Left lung (tissue), 10 donors: ENCODE data around the gene PDZD4. TPM values are rescaled to one million over a fixed set of nuclear protein-coding genes. Genes with fewer than 3 reads are reported as not detected.

Experiments used
- ATAC-seq: fragments of 200-7000 bp; cut with Tn5 transposase; one replicate; pipeline ENCODE4 v1.9.1; 2020; ENCODE audit warnings: moderate library complexity
- DNase-seq, 4 donors: peaks; one replicate each; pipeline ENCODE4 v3.0.0-alpha.2; 2013 to 2020
- H3K27ac ChIP-seq, 2 donors: fragments of 200-600 bp; sonication (generic) in 1 of 2; one replicate each; pipeline versions ENCODE4 v1.5.0 to v1.8.0; 2020 to 2021
- H3K27me3 ChIP-seq, 2 donors: fragments of 200-600 bp; sonication (generic) in 1 of 2; one replicate each; pipeline versions ENCODE4 v1.5.0 to v1.8.0; 2020 to 2021
- H3K36me3 ChIP-seq, 2 donors: fragments of 200-600 bp; sonication (generic) in 1 of 2; one replicate each; pipeline versions ENCODE4 v1.5.0 to v1.8.0; 2020 to 2021
- H3K4me1 ChIP-seq, 2 donors: fragments of 200-600 bp; one replicate each; pipeline ENCODE4 v1.8.0; 2021
- H3K4me3 ChIP-seq, 2 donors: fragments of 200-600 bp; sonication (generic) in 1 of 2; one replicate each; pipeline versions ENCODE4 v1.5.0 to v1.8.0; 2020 to 2021; ENCODE audit warnings: mild to moderate bottlenecking in 1 of 2
- H3K9me3 ChIP-seq, 2 donors: fragments of 200-600 bp; sonication (generic) in 1 of 2; one replicate each; pipeline versions ENCODE4 v1.5.0 to v1.8.0; 2020 to 2021
- intact Hi-C, 2 donors: fragments of 100-400 bp; cut with DNase I; formaldehyde crosslinking; loops; one replicate each; pipeline versions ENCODE4 v1.11.2 to v1.14.2; 2022
- polyA plus RNA-seq, 6 donors: library from polyadenylated mRNA; unstranded; fragments of 120-200 nt; gene quantifications; one replicate each; pipeline ENCODE4 v1.2.1, GENCODE V29; 2013; ENCODE audit not compliant: insufficient read length in 6 of 6
- total RNA-seq, 2 donors: library from RNA; stranded (reverse); fragmentation: NEBNext Ultra II Directional; extraction: Animal tissue kit (Norgen Biotek cat#: 25700); gene quantifications; one replicate each; pipeline ENCODE4 v1.2.1, GENCODE V29; 2021
- TF ChIP-seq, protein P1 (sequence below), 2 donors: fragments of 200-600 bp; sonication (generic) in 1 of 2; IDR thresholded peaks; one replicate each; pipeline versions ENCODE4 v1.5.0 to v1.8.0; 2021; ENCODE audit warnings: antibody characterized with exemption in 2 of 2
- donor health status: DM: no; HTN: yes; CAD: no.
- donor health status: DM: no; HTN: no; CAD: no.

PDZD4 gene
- total and polyA plus RNA-seq, 8 donors = 2.3 to 13.7 (median 10.3) TPM

DNA sequence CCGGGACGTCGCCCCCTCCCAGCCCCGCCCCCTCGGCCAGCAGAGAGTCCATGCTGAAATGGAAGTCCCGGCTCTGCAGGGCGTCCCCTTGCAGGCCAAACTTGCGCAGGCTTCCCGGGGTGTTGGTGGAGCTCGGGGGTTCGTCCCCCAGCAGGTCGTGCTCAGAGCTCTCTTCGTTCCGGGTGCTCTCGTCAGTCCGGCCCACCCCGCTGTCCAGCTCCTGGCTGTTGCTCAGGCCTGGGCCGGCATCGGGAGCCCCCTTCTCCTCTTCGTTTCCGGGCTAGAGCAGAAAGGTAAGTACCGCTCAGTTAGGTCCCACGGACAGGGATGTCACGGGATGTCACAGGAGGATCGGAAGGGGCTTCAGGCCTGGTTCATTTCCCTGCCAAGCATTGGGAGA lies 25.7 kb downstream of the PDZD4 start:
- H3K4me1 ChIP-seq = no peaks in the 10 kb centered on the region
- DNase-seq (no peak), ATAC-seq (no peak)
- intact Hi-C loops = no loop called here
- no peak overlapping the region for H3K27ac ChIP-seq
- no peaks in the 10 kb centered on the region for H3K9me3 ChIP-seq
- no peaks in the 10 kb centered on the region for H3K36me3 ChIP-seq
- TF ChIP-seq, protein P1, sequence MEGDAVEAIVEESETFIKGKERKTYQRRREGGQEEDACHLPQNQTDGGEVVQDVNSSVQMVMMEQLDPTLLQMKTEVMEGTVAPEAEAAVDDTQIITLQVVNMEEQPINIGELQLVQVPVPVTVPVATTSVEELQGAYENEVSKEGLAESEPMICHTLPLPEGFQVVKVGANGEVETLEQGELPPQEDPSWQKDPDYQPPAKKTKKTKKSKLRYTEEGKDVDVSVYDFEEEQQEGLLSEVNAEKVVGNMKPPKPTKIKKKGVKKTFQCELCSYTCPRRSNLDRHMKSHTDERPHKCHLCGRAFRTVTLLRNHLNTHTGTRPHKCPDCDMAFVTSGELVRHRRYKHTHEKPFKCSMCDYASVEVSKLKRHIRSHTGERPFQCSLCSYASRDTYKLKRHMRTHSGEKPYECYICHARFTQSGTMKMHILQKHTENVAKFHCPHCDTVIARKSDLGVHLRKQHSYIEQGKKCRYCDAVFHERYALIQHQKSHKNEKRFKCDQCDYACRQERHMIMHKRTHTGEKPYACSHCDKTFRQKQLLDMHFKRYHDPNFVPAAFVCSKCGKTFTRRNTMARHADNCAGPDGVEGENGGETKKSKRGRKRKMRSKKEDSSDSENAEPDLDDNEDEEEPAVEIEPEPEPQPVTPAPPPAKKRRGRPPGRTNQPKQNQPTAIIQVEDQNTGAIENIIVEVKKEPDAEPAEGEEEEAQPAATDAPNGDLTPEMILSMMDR (IDR thresholded peaks at IDR 0.05) = no peak
- no peak overlapping the region for H3K4me3 ChIP-seq
- H3K27me3 ChIP-seq = no peaks in the 10 kb centered on the region

DNA sequence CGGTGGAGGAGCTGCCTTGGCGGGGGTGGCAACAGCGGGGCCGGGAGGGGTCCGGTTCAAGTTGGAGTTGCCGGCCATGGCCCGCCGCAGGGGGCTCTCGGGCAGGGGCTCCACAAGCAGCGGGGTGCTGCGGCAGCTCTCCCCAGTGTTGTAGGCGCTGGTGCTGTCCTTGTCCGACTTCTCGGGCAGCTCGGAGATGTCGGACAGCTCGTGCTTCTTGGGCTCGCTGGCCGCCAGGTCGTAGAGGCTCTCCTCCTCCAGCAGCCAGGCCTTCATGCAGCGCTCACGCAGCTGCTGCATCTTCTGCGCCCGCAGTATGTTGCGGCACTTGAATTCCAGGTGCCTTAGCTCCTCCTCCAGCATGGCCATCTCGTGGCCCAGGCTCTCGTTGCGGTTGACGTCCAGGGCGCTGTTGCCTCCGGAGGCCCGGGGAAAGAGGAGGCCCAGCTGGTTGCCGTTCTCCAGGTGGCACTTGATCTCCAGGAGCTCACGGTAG lies 26.2 kb downstream of the PDZD4 start:
- DNase-seq (no peak), ATAC-seq (no peak)
- intact Hi-C loops = no loop called here
- Histone ChIP-seq H3K4me1 (no peaks in the 10 kb centered on the region), H3K27ac (no peak overlapping the region), H3K27me3 (no peaks in the 10 kb centered on the region), H3K9me3 (no peaks in the 10 kb centered on the region), H3K4me3 (no peak overlapping the region), H3K36me3 (peaks cover 0 to 4% of the 10 kb centered on the region in 2 donors)
- TF ChIP-seq, protein P1 (IDR thresholded peaks at IDR 0.05) = no peak

DNA sequence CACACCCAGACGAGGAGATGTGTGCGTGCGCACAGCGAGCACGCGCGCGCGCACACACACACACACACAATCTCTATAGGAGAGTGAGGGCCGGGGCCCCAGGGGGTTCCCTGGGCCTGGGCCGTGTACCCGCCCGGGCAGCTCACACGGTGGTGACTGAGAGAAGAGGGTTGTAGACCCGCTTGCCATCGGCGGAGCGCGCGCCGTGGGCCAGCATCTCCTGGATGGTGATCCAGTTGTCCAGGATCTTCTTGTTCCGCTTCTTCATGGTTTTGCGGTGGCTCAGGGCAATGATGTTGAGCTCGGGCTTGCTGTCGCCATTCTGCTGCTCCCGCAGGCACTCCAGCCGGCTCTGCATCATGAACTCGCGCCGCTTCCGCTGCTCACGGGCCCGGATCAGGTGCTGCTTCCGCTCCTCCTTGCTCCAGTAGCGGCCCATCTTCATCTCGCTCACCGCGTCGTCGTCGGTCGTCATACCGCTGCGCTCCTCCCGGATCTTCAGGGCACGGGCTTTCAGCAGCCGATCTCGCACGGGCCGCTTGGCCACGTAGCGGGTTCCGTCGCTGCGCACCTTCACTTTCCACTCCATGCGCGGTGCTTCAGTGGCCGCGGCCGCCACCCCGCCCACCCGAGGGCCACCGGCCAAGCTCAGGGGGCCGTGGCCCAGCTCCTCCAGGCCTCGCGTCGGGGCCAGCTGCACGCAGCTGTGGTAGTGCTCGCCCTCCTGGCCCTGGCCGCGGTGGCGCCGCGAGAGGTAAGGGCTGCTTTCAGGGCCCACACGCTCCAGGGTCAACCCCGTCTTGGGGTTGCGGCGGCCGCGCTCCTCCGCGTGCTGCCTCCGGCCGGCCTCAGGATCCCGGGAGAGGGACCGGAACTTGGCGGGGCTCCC lies 26.9 kb downstream of the PDZD4 start:
- intact Hi-C loops = no loop called here
- TF ChIP-seq, protein P1 (IDR thresholded peaks at IDR 0.05) = no peak
- DNase-seq (no peak), ATAC-seq (no peak)
- no peak overlapping the region for H3K4me3 ChIP-seq
- no peak overlapping the region for H3K27ac ChIP-seq
- H3K4me1 ChIP-seq = no peaks in the 10 kb centered on the region
- no peaks in the 10 kb centered on the region for H3K27me3 ChIP-seq
- H3K9me3 ChIP-seq = no peaks in the 10 kb centered on the region
- peaks cover 0 to 11% of the 10 kb centered on the region in 2 donors for H3K36me3 ChIP-seq

DNA sequence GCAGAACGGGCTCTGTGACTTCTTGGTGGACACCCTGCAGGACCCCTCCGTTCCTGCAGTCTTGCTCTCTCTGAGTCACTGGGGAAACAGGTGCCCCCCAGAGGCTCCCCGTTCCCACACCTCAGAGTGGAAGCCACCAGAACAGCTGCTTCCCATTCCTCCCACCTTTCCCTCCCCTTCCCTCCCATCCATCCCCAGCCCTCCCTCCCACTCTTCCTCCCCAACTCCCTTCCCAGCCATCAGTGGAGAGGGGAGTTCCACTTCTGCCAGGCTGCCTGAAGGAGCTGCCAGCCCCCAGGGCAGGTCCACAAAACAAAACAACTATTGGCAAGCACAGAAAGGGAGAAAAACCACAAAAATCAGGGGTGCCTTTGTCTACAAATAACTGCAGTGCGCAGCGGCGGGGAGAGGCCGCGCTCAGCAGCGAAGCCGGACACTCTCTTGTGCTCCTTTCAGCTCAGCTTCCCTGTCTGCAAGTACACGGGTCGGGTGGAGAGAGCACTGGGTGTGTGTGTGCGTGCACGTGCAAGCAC lies 27.8 kb downstream of the PDZD4 start:
- no peak for ATAC-seq
- TF ChIP-seq, protein P1 (IDR thresholded peaks at IDR 0.05) = no peak

DNA sequence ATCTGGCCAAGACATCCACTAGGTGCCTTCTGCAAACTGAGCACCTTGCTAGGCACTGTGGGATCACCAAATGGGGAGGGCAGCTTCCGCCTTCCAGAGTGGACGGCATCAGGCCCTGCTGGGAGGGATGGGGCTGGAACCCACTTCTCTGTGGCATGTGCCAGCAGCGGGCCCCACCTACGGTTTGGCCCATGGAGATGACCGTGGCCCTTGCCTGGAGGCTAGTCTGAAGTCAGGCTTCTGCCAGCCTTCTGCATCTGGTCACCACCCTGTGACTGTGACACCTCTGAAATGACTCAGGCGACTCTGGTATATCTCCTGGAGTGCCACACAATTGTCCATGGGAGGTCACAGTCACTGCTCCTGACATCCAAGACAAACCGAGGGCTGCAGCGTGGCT lies 28.7 kb downstream of the PDZD4 start:
- TF ChIP-seq, protein P1 (IDR thresholded peaks at IDR 0.05) = no peak
- Histone ChIP-seq H3K27ac (no peak overlapping the region), H3K4me3 (no peak overlapping the region), H3K27me3 (no peaks in the 10 kb centered on the region), H3K36me3 (peaks cover 0 to 29% of the 10 kb centered on the region in 2 donors), H3K4me1 (peaks cover 0 to 5% of the 10 kb centered on the region in 2 donors), H3K9me3 (no peaks in the 10 kb centered on the region)
- ATAC-seq (no peak), DNase-seq (no peak)
- intact Hi-C loops = no loop called here

More for the DNA sequence above, 27.8 kb downstream of the PDZD4 start:
- H3K27me3 ChIP-seq = no peaks in the 10 kb centered on the region
- H3K27ac ChIP-seq = no peak overlapping the region
- no peaks in the 10 kb centered on the region for H3K9me3 ChIP-seq
- H3K4me1 ChIP-seq = no peaks in the 10 kb centered on the region
- intact Hi-C loops = no loop called here
- DNase-seq = no peak
- H3K4me3 ChIP-seq = no peak overlapping the region
- H3K36me3 ChIP-seq = peaks cover 0 to 20% of the 10 kb centered on the region in 2 donors
